ENCODE measurements around the gene CCL2. TPM values are rescaled to one million over a fixed set of nuclear protein-coding genes. Genes with fewer than 3 reads are reported as not detected.
"Not testable (repeated sequence)": the region's sequence is repeated elsewhere in the genome, so short reads cannot be mapped to it uniquely, and the experiment has no call there.

CCL2 gene
- total RNA-seq = 0.22 and 0.49 TPM in 2 replicates

DNA sequence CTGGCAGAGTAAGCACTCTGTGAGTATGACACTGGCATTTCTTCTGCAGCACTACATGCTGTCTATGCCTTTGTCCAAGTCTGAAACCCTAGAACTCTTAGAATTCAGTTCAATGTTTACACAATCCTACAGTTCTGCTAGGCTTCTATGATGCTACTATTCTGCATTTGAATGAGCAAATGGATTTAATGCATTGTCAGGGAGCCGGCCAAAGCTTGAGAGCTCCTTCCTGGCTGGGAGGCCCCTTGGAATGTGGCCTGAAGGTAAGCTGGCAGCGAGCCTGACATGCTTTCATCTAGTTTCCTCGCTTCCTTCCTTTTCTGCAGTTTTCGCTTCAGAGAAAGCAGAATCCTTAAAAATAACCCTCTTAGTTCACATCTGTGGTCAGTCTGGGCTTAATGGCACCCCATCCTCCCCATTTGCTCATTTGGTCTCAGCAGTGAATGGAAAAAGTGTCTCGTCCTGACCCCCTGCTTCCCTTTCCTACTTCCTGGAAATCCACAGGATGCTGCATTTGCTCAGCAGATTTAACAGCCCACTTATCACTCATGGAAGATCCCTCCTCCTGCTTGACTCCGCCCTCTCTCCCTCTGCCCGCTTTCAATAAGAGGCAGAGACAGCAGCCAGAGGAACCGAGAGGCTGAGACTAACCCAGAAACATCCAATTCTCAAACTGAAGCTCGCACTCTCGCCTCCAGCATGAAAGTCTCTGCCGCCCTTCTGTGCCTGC is at the start of gene CCL2:
Gene CCL2 (plus strand): TSS at position 635 of the 730 bp plus-strand sequence. CDS start 65 bp downstream, at position 700.
- intact Hi-C loops (cut with micrococcal nuclease) = no loop called here

- intact Hi-C loops (cut with micrococcal nuclease) = loop anchor here (10.0 kb wide), 1 partner anchor 299 kb away; no protein-coding TSS in a partner anchor
These were observed 49.7 kb upstream of the CCL2 start for GRCh38 chr17:34205401-34205800.

- intact Hi-C loops (cut with micrococcal nuclease) = loop anchor here (10.0 kb wide), 1 partner anchor 298 kb away; no protein-coding TSS in a partner anchor
These were observed 48.5 kb upstream of the CCL2 start for GRCh38 chr17:34206569-34206968.

- intact Hi-C loops (cut with micrococcal nuclease) = loop anchor here (10.0 kb wide), 1 partner anchor 297 kb away; no protein-coding TSS in a partner anchor
These were observed 47.5 kb upstream of the CCL2 start for GRCh38 chr17:34207572-34207971.

DNA sequence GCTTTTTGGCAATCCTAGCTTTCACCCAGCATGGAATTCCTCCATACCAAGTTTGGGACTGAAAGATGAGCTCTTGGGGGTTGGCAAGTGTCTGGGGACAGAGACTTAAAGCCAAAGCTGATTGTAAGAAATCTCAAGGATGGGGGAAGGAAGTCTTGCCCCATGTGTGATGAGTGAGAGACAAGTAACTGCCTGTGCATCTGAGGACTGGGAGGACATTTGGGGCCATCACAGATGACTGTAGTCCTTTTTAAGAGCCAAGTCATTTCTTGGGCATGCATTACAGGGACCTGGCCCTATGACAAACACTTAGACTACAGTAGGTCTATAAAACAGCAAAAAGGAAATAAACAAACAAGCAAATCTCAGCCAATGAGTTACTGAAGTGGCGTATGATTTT is 36.3 kb upstream of the CCL2 start:
- intact Hi-C loops (cut with micrococcal nuclease) = no loop called here

- intact Hi-C loops (cut with micrococcal nuclease) = no loop called here
These were observed 35.7 kb upstream of the CCL2 start for GRCh38 chr17:34219405-34219804.

DNA sequence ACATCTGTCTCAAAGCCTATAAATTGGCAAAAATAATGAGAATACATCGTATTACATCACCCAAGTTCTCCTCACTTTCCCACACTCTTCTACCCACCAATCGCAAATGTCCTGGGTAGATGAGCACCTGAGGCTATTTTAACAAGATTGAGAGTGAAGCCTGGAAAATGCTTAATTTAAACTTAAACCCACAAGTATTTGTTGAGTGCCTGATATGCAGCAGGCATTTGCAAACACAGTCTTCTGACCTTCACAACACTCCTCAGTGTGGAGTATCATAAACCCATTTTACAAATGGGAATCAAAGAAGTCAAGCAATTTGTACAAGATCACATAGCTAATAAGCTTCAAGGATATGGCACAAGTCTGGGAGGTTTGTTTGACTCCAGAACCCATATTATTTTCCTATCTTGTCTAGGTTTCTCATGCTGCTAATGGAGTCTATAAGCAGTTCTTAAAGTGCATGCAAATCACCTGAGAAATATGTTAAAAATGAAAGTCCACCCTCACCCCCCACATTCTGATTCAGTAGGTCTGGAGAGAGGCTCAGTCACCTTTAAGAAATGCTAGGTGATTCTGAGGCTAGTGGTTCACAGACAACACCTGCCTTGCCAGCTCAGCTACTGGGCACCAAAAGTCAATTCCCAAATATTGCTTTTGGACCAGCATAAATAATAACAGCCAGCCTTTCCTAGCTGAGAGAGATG is 34.9 kb upstream of the CCL2 start:
- intact Hi-C loops (cut with micrococcal nuclease) = no loop called here

GRCh38 chr17:34220752-34221395 is 34.2 kb upstream of the CCL2 start:
- intact Hi-C loops (cut with micrococcal nuclease) = no loop called here

- intact Hi-C loops (cut with micrococcal nuclease) = no loop called here
These were observed 33.7 kb upstream of the CCL2 start for GRCh38 chr17:34221411-34221810.

GRCh38 chr17:34222722-34223497 is 32.2 kb upstream of the CCL2 start:
- intact Hi-C loops (cut with micrococcal nuclease) = no loop called here

- intact Hi-C loops (cut with micrococcal nuclease) = no loop called here
These were observed 30.0 kb upstream of the CCL2 start for GRCh38 chr17:34225046-34225445.

DNA sequence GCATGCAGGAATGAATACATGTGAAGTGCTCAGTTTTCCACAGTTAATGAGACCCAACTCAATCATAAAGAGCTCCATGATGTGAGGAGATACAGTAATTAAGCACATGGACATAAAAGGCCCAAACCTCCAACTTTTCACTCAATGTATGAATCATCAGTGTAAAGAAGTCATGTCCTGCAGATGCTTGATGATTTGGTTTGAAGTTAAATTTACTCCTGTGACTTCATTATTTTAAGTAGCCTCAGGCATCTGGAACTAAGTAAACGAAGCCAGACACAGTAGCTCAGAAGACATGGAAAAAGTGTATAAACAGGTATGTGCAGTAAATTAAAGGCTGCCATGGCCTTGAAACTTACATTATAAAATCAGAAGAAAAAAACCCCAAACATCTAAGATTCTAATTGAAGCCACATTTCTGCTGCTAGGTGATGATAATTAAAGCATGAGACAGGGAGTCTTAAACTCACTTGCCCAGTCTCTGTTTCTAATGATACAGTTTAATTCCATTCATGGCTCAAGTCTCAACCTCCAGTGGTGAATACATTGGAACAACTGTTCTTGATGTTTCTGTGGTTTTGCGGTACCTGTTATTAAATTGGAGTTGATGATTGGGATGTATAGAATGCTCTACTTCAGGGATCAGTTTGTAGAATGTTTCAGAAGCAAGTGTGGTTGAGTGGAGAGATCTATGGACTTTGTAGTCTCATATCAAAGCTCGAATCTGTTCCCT is 28.9 kb upstream of the CCL2 start:
- intact Hi-C loops (cut with micrococcal nuclease) = no loop called here

DNA sequence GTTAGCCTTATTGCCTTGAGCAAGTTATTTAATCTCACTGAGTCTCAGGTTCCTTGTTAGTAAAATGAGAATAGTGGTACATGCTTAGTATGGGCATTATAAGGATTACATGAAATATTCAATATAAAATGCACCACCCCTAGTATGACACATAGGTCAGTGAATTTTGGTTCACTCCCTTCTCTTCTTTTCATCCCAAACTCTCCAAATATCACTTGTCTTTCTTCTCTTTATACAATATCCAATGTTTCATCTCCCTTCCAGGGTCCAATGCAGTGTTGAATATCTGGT is 28.4 kb upstream of the CCL2 start:
- intact Hi-C loops (cut with micrococcal nuclease) = no loop called here

GRCh38 chr17:34227293-34227692 is 27.8 kb upstream of the CCL2 start:
- intact Hi-C loops (cut with micrococcal nuclease) = not testable (repeated sequence)

- intact Hi-C loops (cut with micrococcal nuclease) = no loop called here
These were observed 27.4 kb upstream of the CCL2 start for GRCh38 chr17:34227707-34228106.

DNA sequence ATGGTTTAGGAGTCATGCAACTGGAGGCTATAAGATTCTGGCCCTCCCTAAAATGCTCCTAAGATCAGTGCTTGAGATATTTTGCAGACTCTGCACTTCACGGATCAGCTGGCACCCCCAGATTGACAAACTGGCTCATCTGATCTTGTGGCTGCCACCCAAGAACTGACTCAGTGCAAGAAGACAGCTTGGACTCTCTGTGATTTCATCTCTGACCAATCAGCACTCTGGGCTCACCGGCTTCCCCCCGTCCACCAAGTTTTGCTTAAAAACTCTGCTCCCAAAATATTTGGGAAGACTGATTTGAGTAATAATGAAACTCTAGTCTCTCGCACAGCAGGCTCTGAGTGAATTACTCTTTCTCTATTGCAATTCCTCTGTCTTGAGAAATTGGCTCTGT is 26.3 kb upstream of the CCL2 start:
- intact Hi-C loops (cut with micrococcal nuclease) = no loop called here

DNA sequence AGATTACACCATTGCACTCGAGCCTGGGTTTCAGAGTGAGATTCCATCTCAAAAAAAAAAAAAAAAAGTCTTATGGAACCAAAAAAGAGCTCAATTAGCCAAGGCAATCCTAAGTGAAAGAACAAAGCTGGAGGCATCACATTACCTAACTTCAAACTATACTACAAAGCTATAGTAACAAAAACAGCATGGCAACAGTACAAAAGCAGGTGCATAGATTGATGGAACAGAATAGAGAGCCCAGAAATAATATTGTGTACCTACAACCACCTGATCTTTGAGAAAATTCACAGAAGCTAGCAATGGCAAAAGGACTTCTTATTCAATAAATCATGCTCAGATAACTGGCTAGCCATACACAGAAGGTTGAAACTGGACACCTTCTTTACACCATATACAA is 24.7 kb upstream of the CCL2 start:
- intact Hi-C loops (cut with micrococcal nuclease) = no loop called here

DNA sequence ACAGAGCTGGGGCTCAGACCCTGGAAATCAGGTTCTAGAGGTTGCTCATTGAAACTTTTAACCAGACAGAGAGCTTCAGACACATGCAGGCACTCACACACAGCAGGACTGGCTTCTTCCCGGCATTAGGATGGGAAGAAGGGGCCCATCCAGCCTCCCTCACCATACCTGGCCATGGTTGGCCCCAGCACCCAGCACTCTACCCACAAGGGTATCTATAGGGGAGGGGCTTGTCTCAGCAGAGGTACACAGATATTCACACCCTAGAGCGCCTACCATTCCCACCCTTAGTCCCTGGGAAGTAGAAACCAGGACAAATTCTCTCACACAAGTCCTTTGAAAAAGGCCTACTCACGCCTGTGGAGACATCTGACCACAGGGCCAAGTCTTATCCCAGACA is 20.5 kb upstream of the CCL2 start:
- intact Hi-C loops (cut with micrococcal nuclease) = no loop called here

- intact Hi-C loops (cut with micrococcal nuclease) = no loop called here
These were observed 19.6 kb upstream of the CCL2 start for GRCh38 chr17:34235389-34236028.

GRCh38 chr17:34236281-34236892 is 18.7 kb upstream of the CCL2 start:
- intact Hi-C loops (cut with micrococcal nuclease) = no loop called here
